Measurements from ENCODE around the gene GPR84.

The GPR84 gene

GRCh38 chr12:54352022-54352531 is 12.2 kb downstream of the GPR84 start:
- peak overlapping the region; percentile 28 to 68 for H3K4me3 ChIP-seq (ENCODE audit: low read length in 2 of 2)
- peaks cover 59 to 65% of the 10 kb centered on the region in 2 donors for H3K4me1 ChIP-seq (ENCODE audit: control insufficient read depth in 2 of 2, insufficient read depth in 1 of 2, low read depth in 1 of 2, low read length in 2 of 2)

DNA sequence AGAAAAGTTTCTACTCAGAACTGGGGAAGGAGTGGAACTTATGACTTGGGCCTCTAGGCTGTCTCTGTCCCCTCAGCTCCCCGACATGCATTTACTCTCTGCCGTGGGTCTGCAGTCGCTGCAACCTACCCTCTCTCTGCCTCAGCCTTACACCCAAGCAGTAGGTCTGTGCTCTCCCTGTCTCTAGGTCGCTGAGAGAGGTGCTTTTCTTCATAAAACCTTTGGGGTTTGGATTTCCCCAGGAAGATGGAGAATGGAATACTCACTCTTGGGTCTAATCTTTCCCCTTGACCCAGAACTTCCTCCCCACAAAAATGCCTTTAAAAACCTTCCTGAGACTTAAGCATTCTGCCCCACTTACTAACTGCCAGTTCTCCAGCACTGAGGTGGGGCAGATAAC is 12.9 kb downstream of the GPR84 start:
- H3K27ac ChIP-seq (replicated peaks; ENCODE audit: low read length) = peak overlapping the region; percentile 99
- H2BK12ac ChIP-seq (ENCODE audit: low read length) = no peak overlapping the region
- peaks cover 52 to 57% of the 10 kb centered on the region in 2 donors for H3K4me1 ChIP-seq (ENCODE audit: control insufficient read depth in 2 of 2, insufficient read depth in 1 of 2, low read depth in 1 of 2, low read length in 2 of 2)
- H3K18ac ChIP-seq (ENCODE audit: low read length) = peak overlapping the region; percentile 89
- H3K9me3 ChIP-seq (replicated peaks in 1 of 2; ENCODE audit: control insufficient read depth in 2 of 2, insufficient read depth in 1 of 2, low read depth in 1 of 2, low read length in 2 of 2) = no peaks in the 10 kb centered on the region
- no peak overlapping the region for H3K23ac ChIP-seq (ENCODE audit: low read depth, low read length, poor library complexity)
- H2AFZ ChIP-seq (ENCODE audit: low read length) = no peak overlapping the region
- no peak overlapping the region for H2BK15ac ChIP-seq (ENCODE audit: low read length)
- no peak for DNase-seq (ENCODE audit: low spot score)
- no peak overlapping the region for H3K9ac ChIP-seq (ENCODE audit: low read depth, low read length, poor library complexity)
- H3K4ac ChIP-seq (ENCODE audit: low read length) = no peak overlapping the region
- H2BK5ac ChIP-seq (ENCODE audit: low read length) = peak overlapping the region; percentile 50
- H3K79me1 ChIP-seq (ENCODE audit: low read depth, low read length) = no peaks in the 10 kb centered on the region
- no peaks in the 10 kb centered on the region for H3K27me3 ChIP-seq (ENCODE audit: control insufficient read depth in 3 of 3, insufficient read depth in 3 of 3, low read depth in 1 of 3, low read length in 3 of 3)
- no peak overlapping the region for H4K8ac ChIP-seq (ENCODE audit: low read depth, low read length)
- H2AK5ac ChIP-seq (ENCODE audit: low read depth, low read length) = peak overlapping the region; percentile 9
- no peak overlapping the region for H3K14ac ChIP-seq (ENCODE audit: low read length)
- no peak overlapping the region for H4K91ac ChIP-seq (ENCODE audit: low read depth, low read length, poor library complexity)
- WGBS, 2 donors (ENCODE audit: extremely low coverage in 2 of 2, insufficient read length in 2 of 2, insufficient replicate concordance in 1 of 2) = no CpG with 5 or more reads among the region's 4 CpGs
- H3K4me3 ChIP-seq (ENCODE audit: low read length in 2 of 2) = peak overlapping the region in 1 of 2 donors; percentile 28
- H3K4me2 ChIP-seq (ENCODE audit: insufficient read depth, low read length, poor library complexity, severe bottlenecking) = peak overlapping the region; percentile 64
- peaks cover 4 to 51% of the 10 kb centered on the region in 2 donors for H3K36me3 ChIP-seq (replicated peaks in 1 of 2; ENCODE audit: control insufficient read depth in 2 of 2, insufficient read depth in 2 of 2, low read length in 2 of 2)
- no peak overlapping the region for H2BK120ac ChIP-seq (ENCODE audit: low read depth, low read length)

More at GRCh38 chr12:54352022-54352531, 12.2 kb downstream of the GPR84 start:
- Histone ChIP-seq H3K14ac (ENCODE audit: low read length) (no peak overlapping the region), H3K27me3 (ENCODE audit: control insufficient read depth in 3 of 3, insufficient read depth in 3 of 3, low read depth in 1 of 3, low read length in 3 of 3) (no peaks in the 10 kb centered on the region), H3K27ac (replicated peaks; ENCODE audit: low read length) (peak overlapping the region; percentile 99), H2AFZ (ENCODE audit: low read length) (peak overlapping the region; percentile 46), H3K23ac (ENCODE audit: low read depth, low read length, poor library complexity) (no peak overlapping the region), H2BK5ac (ENCODE audit: low read length) (peak overlapping the region; percentile 87), H3K9ac (ENCODE audit: low read depth, low read length, poor library complexity) (no peak overlapping the region), H3K9me3 (replicated peaks in 1 of 2; ENCODE audit: control insufficient read depth in 2 of 2, insufficient read depth in 1 of 2, low read depth in 1 of 2, low read length in 2 of 2) (no peaks in the 10 kb centered on the region), H2BK120ac (ENCODE audit: low read depth, low read length) (peak overlapping the region; percentile 76), H4K8ac (ENCODE audit: low read depth, low read length) (no peak overlapping the region), H3K4ac (ENCODE audit: low read length) (no peak overlapping the region), H2AK5ac (ENCODE audit: low read depth, low read length) (peak overlapping the region; percentile 90), H3K79me1 (ENCODE audit: low read depth, low read length) (no peaks in the 10 kb centered on the region), H2BK12ac (ENCODE audit: low read length) (peak overlapping the region; percentile 65), H4K91ac (ENCODE audit: low read depth, low read length, poor library complexity) (no peak overlapping the region), H2BK15ac (ENCODE audit: low read length) (no peak overlapping the region), H3K18ac (ENCODE audit: low read length) (peak overlapping the region; percentile 98), H3K36me3 (replicated peaks in 1 of 2; ENCODE audit: control insufficient read depth in 2 of 2, insufficient read depth in 2 of 2, low read length in 2 of 2) (peaks cover 4 to 44% of the 10 kb centered on the region in 2 donors), H3K4me2 (ENCODE audit: insufficient read depth, low read length, poor library complexity, severe bottlenecking) (peak overlapping the region; percentile 64)
- peak; percentile 79 for DNase-seq (ENCODE audit: low spot score)
- WGBS, 2 donors (ENCODE audit: extremely low coverage in 2 of 2, insufficient read length in 2 of 2, insufficient replicate concordance in 1 of 2) = no CpG with 5 or more reads among the region's 21 CpGs

DNA sequence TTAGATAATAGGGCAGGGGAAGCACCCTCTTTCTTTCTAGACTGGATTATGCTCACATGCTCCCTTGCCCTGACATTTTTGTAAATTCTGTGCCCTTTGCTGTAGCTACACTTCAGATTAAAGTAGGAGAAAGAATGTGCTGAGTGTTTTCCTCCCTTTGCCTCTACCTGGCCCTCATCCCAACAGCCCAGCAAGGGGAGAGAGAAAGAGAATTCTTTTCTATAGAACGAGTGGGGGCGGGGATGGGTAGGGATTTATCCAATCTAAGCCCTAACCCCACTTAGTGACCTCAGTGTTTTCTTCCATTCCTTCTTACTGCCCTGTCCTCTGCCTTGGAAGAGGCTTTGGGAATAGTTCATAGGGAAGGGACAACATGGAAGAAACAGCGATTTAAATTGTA is 13.5 kb downstream of the GPR84 start:
- no peak overlapping the region for H3K23ac ChIP-seq (ENCODE audit: low read depth, low read length, poor library complexity)

GRCh38 chr12:54349679-54350078 is 14.6 kb downstream of the GPR84 start:
- Histone ChIP-seq H2AFZ (ENCODE audit: low read length) (no peak overlapping the region), H3K9me3 (replicated peaks in 1 of 2; ENCODE audit: control insufficient read depth in 2 of 2, insufficient read depth in 1 of 2, low read depth in 1 of 2, low read length in 2 of 2) (no peaks in the 10 kb centered on the region), H3K4me3 (ENCODE audit: low read length in 2 of 2) (no peak overlapping the region), H3K36me3 (replicated peaks in 1 of 2; ENCODE audit: control insufficient read depth in 2 of 2, insufficient read depth in 2 of 2, low read length in 2 of 2) (peaks cover 9 to 66% of the 10 kb centered on the region in 2 donors), H3K4ac (ENCODE audit: low read length) (no peak overlapping the region), H2BK5ac (ENCODE audit: low read length) (no peak overlapping the region), H3K79me1 (ENCODE audit: low read depth, low read length) (no peaks in the 10 kb centered on the region), H3K23ac (ENCODE audit: low read depth, low read length, poor library complexity) (no peak overlapping the region), H2AK5ac (ENCODE audit: low read depth, low read length) (peak overlapping the region; percentile 2), H3K27me3 (ENCODE audit: control insufficient read depth in 3 of 3, insufficient read depth in 3 of 3, low read depth in 1 of 3, low read length in 3 of 3) (no peaks in the 10 kb centered on the region), H3K4me1 (ENCODE audit: control insufficient read depth in 2 of 2, insufficient read depth in 1 of 2, low read depth in 1 of 2, low read length in 2 of 2) (peaks cover 41 to 42% of the 10 kb centered on the region in 2 donors), H3K27ac (replicated peaks; ENCODE audit: low read length) (peak overlapping the region; percentile 99), H2BK12ac (ENCODE audit: low read length) (no peak overlapping the region), H4K8ac (ENCODE audit: low read depth, low read length) (no peak overlapping the region), H4K91ac (ENCODE audit: low read depth, low read length, poor library complexity) (no peak overlapping the region), H3K9ac (ENCODE audit: low read depth, low read length, poor library complexity) (no peak overlapping the region), H2BK120ac (ENCODE audit: low read depth, low read length) (no peak overlapping the region), H3K14ac (ENCODE audit: low read length) (no peak overlapping the region), H3K18ac (ENCODE audit: low read length) (no peak overlapping the region), H2BK15ac (ENCODE audit: low read length) (no peak overlapping the region), H3K4me2 (ENCODE audit: insufficient read depth, low read length, poor library complexity, severe bottlenecking) (no peak overlapping the region)
- no peak for DNase-seq (ENCODE audit: low spot score)

More for the DNA sequence above, 13.5 kb downstream of the GPR84 start:
- Histone ChIP-seq H3K27me3 (ENCODE audit: control insufficient read depth in 3 of 3, insufficient read depth in 3 of 3, low read depth in 1 of 3, low read length in 3 of 3) (no peaks in the 10 kb centered on the region), H3K27ac (replicated peaks; ENCODE audit: low read length) (peak overlapping the region; percentile 99), H3K9ac (ENCODE audit: low read depth, low read length, poor library complexity) (no peak overlapping the region), H2BK12ac (ENCODE audit: low read length) (no peak overlapping the region), H3K36me3 (replicated peaks in 1 of 2; ENCODE audit: control insufficient read depth in 2 of 2, insufficient read depth in 2 of 2, low read length in 2 of 2) (peaks cover 4 to 56% of the 10 kb centered on the region in 2 donors), H3K4me2 (ENCODE audit: insufficient read depth, low read length, poor library complexity, severe bottlenecking) (peak overlapping the region; percentile 19), H3K4ac (ENCODE audit: low read length) (no peak overlapping the region), H3K4me3 (ENCODE audit: low read length in 2 of 2) (no peak overlapping the region), H2AFZ (ENCODE audit: low read length) (no peak overlapping the region), H3K14ac (ENCODE audit: low read length) (no peak overlapping the region), H4K8ac (ENCODE audit: low read depth, low read length) (no peak overlapping the region), H3K4me1 (ENCODE audit: control insufficient read depth in 2 of 2, insufficient read depth in 1 of 2, low read depth in 1 of 2, low read length in 2 of 2) (peaks cover 47 to 51% of the 10 kb centered on the region in 2 donors), H3K18ac (ENCODE audit: low read length) (no peak overlapping the region), H4K91ac (ENCODE audit: low read depth, low read length, poor library complexity) (no peak overlapping the region), H3K9me3 (replicated peaks in 1 of 2; ENCODE audit: control insufficient read depth in 2 of 2, insufficient read depth in 1 of 2, low read depth in 1 of 2, low read length in 2 of 2) (no peaks in the 10 kb centered on the region), H2BK15ac (ENCODE audit: low read length) (no peak overlapping the region), H2AK5ac (ENCODE audit: low read depth, low read length) (no peak overlapping the region), H2BK5ac (ENCODE audit: low read length) (no peak overlapping the region), H3K79me1 (ENCODE audit: low read depth, low read length) (no peaks in the 10 kb centered on the region), H2BK120ac (ENCODE audit: low read depth, low read length) (no peak overlapping the region)
- no CpG with 5 or more reads among the region's 3 CpGs for WGBS, 2 donors (ENCODE audit: extremely low coverage in 2 of 2, insufficient read length in 2 of 2, insufficient replicate concordance in 1 of 2)
- DNase-seq (ENCODE audit: low spot score) = peak; percentile 42
